Stimulated activated effector memory CD8-positive, alpha-beta T cell treated with anti-CD3 and anti-CD28 coated beads, Interleukin-12 subunit alpha, Interleukin-12 subunit beta, amount 100 ng/mL, for 72 hours (primary cell): ENCODE measurements around the gene SLC9A5.

ENCODE experiments used
- ATAC-seq: fragments of 150-1000 bp; cut with Tn5 transposase; 2 replicates; pipeline ENCODE4 v1.10.0; 2021
- DNase-seq, 2 donors: peaks; one replicate each; pipeline ENCODE4 v3.0.0; 2021 to 2022; ENCODE audit warnings: low spot score in 2 of 2
- H3K27ac Mint-ChIP-seq: one replicate; pipeline ENCODE4 v1.8.0; 2022; ENCODE audit warnings: mild to moderate bottlenecking, mixed read lengths
- H3K36me3 Mint-ChIP-seq: one replicate; pipeline ENCODE4 v1.8.0; 2022; ENCODE audit warnings: mild to moderate bottlenecking, mixed read lengths
- H3K4me1 Mint-ChIP-seq: one replicate; pipeline ENCODE4 v1.8.0; 2022; ENCODE audit warnings: mixed read lengths
- H3K4me3 Mint-ChIP-seq: one replicate; pipeline ENCODE4 v1.8.0; 2022; ENCODE audit warnings: mild to moderate bottlenecking, mixed read lengths
- H3K9me3 Mint-ChIP-seq: one replicate; pipeline ENCODE4 v1.8.0; 2022; ENCODE audit warnings: mixed read lengths

SLC9A5 gene

DNA sequence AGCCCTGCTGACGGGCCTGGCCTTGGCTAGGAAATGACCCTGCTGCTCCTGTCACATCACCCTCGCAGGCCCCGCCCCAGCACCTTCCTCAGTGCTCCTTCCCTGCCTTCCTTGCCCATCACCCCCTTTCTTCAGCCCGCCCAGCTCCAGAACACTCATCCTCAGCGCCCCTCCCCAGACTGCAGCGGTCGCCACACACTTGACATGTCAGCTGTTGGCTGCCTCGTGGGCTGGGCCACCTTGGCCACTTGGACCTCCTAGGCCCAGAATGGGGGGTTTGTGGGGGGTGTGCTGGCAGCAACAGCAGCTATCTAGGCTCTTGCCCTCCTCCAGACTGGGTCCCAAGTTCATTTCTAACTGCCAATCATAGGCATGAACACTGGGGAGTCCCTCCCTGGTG lies 39.2 kb upstream of the SLC9A5 start:
- no peak for ATAC-seq
- Mint-ChIP-seq H3K4me3 (no peak overlapping the region), H3K27ac (peak overlapping the region; percentile 60)

DNA sequence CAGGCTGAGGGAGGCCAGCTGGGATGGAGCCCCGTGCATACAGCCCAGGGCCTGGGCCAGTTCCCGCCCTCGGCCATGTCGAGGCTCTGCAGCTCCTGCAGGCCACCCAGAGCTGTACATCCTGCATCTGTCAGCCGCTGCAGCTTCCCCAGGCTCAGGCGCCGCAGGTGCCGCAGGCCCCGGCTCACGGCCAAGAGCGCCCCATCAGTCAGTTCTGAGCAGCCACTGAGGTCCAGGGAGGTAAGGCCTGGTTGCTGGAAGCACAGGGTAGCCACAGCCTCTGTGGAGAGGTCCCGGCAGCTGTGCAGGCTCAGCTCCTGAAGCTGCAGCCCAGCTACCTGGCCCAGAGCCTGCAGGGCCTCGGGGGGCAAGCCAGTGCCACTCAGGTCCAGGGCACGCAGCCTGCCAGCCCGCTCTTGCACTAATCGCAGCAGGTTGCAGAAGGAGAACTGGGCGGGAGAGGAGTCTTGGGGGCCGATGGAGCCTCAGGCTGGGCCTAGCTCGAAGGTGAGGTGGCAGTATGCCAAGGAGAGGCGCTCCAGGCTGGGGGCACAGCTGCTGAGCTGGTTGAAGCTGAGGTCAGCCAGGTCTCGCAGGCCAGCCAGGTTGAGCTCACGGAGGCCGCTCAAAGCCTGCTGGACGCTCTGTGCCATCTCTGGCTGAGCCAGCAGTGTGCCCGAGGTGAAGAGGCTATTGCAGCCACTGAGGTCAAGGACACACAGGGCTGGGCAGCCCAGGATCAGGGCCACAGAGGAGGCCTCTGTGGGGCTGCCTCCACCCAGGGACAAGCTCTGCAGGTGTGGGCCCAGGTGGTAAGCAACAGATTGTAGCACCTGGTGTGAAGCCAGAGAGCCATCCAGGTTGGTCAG lies 38.5 kb upstream of the SLC9A5 start:
- ATAC-seq (no peak), DNase-seq (no peak)
- H3K36me3 Mint-ChIP-seq: peaks cover 12% of the 10 kb centered on the region
- H3K4me1 Mint-ChIP-seq: peaks cover 13% of the 10 kb centered on the region
- H3K9me3 Mint-ChIP-seq: no peaks in the 10 kb centered on the region
- H3K27ac Mint-ChIP-seq: peak overlapping the region; percentile 68
- H3K4me3 Mint-ChIP-seq: no peak overlapping the region

More for the DNA sequence above, 39.2 kb upstream of the SLC9A5 start:
- DNase-seq: no peak
- Mint-ChIP-seq H3K4me1 (peaks cover 13% of the 10 kb centered on the region), H3K36me3 (peaks cover 18% of the 10 kb centered on the region), H3K9me3 (no peaks in the 10 kb centered on the region)

DNA sequence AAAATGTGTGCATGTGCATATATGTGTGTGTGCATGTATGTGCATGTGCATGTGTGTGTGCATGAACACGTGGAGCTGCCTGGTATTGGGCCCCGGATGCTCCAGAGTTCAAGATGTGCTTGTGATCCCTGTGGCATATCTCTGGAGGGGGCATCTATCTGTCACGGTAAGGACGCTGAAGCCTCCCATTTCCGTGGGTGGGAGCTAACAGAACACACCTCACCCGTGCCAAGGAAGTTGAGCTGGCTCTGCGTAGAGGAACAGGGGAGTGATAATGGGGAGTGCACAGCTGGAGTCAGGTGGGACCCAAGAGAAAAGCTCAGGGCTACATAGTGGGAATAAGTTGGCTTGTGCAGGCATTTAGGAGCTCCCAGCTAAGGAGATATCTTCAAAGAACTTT lies 37.1 kb upstream of the SLC9A5 start:
- Mint-ChIP-seq H3K4me3 (no peak overlapping the region), H3K9me3 (no peaks in the 10 kb centered on the region), H3K27ac (no peak overlapping the region), H3K4me1 (peaks cover 10% of the 10 kb centered on the region), H3K36me3 (no peaks in the 10 kb centered on the region)
- DNase-seq (no peak), ATAC-seq (no peak)

DNA sequence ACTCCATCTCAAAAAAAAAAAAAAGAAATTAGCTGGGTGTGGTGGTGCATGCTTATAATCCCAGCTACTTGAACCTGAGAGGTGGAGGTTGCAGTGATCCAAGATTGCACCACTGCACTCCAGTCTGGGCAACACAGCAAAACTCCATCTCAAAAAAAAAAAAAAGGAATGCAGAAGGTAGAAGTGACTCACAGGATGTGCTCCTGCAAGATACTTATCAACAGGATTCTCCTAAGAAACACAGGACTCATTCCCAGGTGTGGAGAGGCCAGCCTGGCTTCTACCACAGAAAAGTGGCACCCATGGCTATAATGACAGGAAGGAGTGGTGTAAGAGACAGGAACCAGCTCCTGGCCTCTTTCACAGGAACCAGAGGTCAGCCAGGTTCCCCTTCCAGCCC lies 36.0 kb upstream of the SLC9A5 start:
- no peaks in the 10 kb centered on the region for H3K9me3 Mint-ChIP-seq
- H3K4me1 Mint-ChIP-seq: peaks cover 5% of the 10 kb centered on the region
- ATAC-seq (no peak), DNase-seq (no peak)
- H3K27ac Mint-ChIP-seq: no peak overlapping the region
- no peak overlapping the region for H3K4me3 Mint-ChIP-seq
- peaks cover 5% of the 10 kb centered on the region for H3K36me3 Mint-ChIP-seq

DNA sequence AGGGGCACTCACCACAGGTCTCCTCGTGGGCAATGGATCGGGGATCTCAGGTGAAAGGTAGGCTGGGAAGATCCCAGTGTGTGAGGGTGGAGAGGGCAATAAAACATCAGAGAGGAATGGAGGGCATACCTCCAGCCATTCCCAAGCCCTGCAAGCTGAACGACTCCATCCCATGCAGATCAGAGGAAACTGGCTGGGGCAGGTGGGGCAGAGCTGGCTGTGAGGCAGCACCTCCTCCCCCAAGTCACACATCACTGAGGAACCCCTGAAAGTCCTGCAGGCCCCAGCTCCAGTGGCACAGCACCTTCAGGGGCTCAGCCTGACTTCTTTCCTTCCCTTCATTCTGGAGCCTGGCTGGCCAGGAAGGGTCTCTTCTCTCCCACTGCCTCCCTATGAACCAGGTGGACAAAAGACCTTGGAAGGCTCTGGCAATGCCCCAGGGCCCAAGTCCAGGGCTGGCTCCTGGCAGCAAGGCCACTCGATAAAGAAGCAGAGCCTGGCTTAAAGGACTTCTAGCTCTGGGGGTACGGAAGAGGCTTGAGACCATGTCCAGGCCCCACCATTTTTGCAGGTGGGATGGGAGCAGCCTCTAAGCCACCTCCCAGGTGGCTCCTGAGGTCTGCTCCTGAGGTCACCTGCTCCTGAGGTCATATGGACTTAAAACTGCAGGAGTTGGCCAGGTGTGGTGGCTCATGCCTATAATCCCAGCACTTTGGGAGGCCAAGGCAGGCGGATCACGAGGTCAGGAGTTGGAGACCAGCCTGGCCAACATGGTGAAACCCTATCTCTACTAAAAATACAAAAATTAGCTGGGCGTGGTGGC lies 35.4 kb upstream of the SLC9A5 start:
- Mint-ChIP-seq H3K27ac (no peak overlapping the region), H3K4me1 (peaks cover 5% of the 10 kb centered on the region), H3K9me3 (no peaks in the 10 kb centered on the region), H3K4me3 (no peak overlapping the region), H3K36me3 (peaks cover 6% of the 10 kb centered on the region)
- ATAC-seq (no peak), DNase-seq (no peak)

DNA sequence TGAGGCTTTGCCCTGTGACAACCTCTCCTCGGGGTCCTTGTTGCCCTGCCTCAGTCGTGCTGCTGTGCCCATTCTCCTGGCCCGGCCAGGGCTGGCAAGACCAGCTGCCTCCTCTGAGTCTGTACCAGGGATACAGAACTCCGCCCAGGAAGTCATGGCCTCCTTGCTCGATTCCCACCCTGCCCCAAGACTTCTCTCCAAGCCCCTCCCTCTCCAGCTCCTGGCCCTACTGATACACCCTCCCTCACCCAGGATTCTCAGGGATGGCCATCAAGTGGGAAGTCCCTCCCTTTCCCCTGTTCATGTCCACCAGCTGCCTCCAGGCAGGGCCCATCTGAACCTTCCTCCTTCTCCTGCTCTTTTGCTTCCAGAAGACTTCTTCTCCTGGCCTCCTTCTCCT lies 33.1 kb upstream of the SLC9A5 start:
- Mint-ChIP-seq H3K4me3 (no peak overlapping the region), H3K36me3 (peaks cover 6% of the 10 kb centered on the region), H3K4me1 (no peaks in the 10 kb centered on the region), H3K9me3 (no peaks in the 10 kb centered on the region), H3K27ac (peak overlapping the region; percentile 32)
- ATAC-seq (no peak), DNase-seq (no peak)

DNA sequence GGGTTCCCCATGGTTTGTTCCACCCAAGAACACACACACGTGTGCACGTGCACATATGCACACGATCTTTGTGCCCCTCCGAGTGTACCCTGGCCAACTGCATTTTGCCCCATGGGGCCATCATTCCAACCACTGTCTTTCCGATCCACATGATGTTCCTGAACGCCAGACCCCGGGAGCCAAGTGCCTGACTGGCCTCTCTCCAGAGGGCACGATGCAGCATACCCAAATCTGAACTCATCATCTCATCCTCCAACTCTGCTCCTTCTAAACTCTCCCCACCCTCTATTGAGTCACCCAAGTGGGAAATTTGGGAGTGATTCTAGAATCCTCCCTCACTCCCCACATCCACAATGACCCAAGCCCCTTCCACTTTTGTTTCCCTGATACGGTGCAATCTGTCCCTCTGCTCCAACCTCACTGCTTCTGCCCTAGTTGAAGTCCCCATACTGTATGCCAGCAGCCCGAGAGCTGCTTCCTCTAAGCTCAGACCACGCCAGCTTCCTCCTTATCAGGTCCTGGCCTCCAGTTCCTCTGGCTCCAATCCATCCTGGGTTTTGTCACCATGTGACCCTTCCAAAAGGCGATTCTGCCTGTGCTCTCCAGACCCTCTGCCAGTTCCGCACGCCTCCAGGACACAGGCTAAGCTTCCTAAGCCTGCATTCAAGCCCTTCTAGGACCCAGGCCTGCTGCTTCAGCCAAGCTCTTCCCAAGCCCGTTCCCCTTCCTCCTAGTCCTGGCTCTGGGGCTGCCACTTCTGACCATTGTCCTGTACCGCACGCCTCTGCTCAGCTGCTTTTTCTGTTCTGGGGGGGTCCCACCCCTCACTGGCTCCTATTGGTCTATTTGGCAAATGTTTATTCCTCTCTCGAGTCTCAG lies 31.9 kb upstream of the SLC9A5 start:
- ATAC-seq (no peak), DNase-seq (no peak)
- peak overlapping the region; percentile 32 for H3K27ac Mint-ChIP-seq
- peaks cover 6% of the 10 kb centered on the region for H3K36me3 Mint-ChIP-seq
- no peak overlapping the region for H3K4me3 Mint-ChIP-seq
- H3K9me3 Mint-ChIP-seq: no peaks in the 10 kb centered on the region
- no peaks in the 10 kb centered on the region for H3K4me1 Mint-ChIP-seq

DNA sequence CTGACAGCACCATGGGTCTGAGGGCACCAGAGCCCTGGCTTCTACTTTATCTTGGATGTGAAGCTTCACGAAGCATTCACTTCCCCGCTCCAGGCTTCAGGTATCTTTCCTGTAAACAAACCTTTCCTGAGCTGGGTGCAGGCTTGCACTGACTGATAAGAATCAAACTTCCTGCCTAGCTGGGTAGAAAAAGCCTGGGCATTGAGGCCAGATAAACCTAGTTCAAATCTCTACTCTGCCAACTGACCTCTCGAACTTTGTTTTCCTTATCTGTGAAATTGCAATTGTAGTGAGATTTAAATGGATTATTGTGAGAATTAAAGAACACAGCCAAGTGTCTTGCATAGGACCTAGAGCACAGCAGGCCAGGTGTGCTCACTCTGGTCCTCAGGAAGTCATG lies 24.8 kb upstream of the SLC9A5 start:
- ATAC-seq (no peak), DNase-seq (no peak)
- Mint-ChIP-seq H3K9me3 (no peaks in the 10 kb centered on the region), H3K4me1 (peaks cover 47% of the 10 kb centered on the region), H3K4me3 (no peak overlapping the region), H3K36me3 (peaks cover 24% of the 10 kb centered on the region), H3K27ac (no peak overlapping the region)

DNA sequence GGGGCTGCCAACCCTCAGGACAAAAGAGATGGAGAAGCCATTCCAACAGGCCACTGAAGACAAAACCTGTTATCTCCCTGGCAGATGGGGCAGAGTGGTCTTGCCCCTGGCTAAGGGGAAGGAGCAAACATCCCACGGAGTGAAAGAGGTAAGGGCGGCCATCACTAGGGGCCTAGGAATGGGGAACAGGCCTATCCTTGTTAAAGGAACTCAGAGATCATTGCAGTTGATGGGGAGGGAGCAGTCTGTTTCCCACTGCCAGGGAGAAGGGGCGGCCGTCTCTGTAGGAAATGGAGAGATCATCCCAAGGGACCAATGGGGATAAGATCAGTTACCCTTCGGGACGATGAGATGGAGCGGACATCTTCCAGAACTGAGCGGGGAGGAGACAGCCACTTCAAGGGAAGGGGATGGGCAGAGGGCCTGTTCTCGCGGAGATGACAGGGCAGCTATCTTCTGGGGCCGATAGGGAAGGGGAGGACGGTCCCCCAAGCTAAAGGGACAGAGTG lies 22.4 kb upstream of the SLC9A5 start:
- peak overlapping the region; percentile 100 for H3K27ac Mint-ChIP-seq
- peaks cover 51% of the 10 kb centered on the region for H3K4me1 Mint-ChIP-seq
- no peaks in the 10 kb centered on the region for H3K9me3 Mint-ChIP-seq
- DNase-seq: no peak
- H3K36me3 Mint-ChIP-seq: peaks cover 47% of the 10 kb centered on the region
- peak overlapping the region; percentile 100 for H3K4me3 Mint-ChIP-seq
- no peak for ATAC-seq

DNA sequence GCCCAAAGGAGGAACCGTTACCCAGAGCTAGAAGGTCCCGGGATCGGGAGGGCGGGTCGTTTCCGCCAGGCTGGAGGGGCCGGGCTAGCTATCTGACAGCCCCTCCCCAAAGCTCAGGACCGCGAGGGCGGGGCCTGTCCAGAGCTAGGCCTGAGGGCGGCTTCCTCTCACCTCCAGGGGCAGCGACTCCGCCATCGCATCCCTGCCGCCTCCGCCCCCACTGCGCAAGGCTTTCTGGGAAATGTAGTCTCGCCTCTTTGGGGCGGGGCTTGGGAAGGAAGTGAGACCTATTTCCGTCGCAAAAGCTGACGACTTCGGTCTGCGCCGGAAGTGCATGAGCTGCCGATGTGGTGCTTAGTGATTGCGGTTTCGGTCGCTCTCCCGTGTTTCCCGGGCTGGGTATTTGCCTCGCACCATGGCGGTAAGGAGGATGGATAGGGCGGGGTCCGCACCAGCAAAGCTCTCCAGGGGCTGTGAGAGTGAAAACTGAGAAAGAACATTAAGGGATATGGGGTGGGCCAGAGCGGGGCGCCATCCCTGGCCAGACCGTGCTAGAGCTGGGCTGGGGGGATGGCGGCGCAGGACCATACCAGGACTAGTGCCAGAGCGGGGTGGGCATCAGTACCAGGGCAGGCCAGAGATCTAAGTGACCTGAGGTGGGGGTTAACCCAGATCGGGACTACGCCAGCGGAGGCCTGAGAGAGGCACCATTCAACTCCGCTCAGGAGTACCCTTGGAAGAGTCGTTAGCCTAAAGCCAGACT lies 21.8 kb upstream of the SLC9A5 start, which contains the start of gene TMEM208:
Gene TMEM208 (plus strand): TSS at position 327 of the 763 bp plus-strand sequence. CDS start 89 bp downstream, at position 416.
- peak; percentile 96 to 100 for DNase-seq
- H3K27ac Mint-ChIP-seq: peak within 1 kb of the TSS; percentile 100
- peaks cover 53% of the 10 kb centered on the region for H3K36me3 Mint-ChIP-seq
- H3K9me3 Mint-ChIP-seq: no peaks in the 10 kb centered on the region
- peaks cover 51% of the 10 kb centered on the region for H3K4me1 Mint-ChIP-seq
- ATAC-seq: peak; percentile 93
- H3K4me3 Mint-ChIP-seq: peak within 1 kb of the TSS; percentile 100

DNA sequence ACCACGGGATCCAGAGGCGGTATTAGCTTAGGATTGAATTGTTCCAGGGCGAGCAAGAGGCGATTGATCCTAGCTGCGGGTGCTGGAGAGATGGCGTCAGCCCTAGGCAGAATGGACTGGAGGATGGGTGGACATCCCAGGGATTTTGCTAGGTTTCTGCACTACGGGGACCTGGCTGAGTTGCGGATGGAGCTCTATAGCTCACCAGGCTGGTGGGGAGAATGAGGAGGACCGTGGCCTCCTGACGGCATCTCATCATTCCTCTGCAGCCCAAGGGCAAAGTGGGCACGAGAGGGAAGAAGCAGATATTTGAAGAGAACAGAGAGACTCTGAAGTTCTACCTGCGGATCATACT lies 21.2 kb upstream of the SLC9A5 start:
- ATAC-seq (no peak), DNase-seq (no peak)
- peaks cover 51% of the 10 kb centered on the region for H3K4me1 Mint-ChIP-seq
- peak overlapping the region; percentile 100 for H3K27ac Mint-ChIP-seq
- H3K36me3 Mint-ChIP-seq: peaks cover 59% of the 10 kb centered on the region
- peak overlapping the region; percentile 100 for H3K4me3 Mint-ChIP-seq
- no peaks in the 10 kb centered on the region for H3K9me3 Mint-ChIP-seq

DNA sequence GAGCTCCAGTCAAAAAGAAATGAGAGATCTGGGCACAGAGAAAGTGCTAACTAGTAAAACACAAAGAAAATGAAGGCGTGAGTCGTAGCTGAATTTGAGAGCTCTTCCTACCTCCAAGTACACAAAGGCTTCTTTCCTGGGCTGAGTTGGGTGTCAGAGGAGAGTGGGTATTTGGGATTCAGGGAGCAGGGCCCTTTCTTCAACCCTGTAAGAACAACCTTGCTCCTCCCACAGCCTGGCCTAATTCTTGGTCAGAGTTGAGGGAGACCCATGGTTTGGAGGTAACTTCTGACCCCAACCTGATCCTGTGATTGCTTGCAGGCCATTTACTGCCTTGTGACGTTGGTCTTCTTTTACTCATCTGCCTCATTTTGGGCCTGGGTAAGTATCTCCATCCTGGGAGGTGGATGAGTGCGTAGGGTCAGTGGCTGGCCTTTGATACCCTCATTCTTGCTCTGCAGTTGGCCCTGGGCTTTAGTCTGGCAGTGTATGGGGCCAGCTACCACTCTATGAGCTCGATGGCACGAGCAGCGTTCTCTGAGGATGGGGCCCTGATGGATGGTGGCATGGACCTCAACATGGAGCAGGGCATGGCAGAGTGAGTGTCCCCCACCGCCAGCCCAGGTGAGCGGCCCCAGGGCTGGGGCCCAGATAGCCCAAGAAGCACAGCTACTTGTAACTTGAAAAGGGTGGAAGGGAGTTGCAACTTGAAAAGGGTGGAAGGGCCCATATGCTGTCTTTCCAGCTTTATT lies 20.6 kb upstream of the SLC9A5 start:
- ATAC-seq: no peak

DNA sequence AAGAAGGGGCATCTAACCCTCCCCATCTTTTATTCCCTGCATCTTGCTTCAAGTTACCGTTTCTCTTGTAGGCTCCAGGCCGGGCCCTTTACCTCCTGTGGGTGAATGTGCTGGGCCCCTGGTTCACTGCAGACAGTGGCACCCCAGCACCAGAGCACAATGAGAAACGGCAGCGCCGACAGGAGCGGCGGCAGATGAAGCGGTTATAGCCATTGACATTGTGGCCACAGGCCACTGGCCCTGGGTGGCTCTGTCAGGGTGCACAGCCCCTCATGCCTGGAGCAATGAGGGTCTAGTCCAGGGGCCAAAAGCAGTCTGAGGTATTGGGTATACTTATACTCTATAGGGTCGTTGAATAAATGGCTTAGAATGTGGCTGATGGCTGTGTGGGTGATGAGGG lies 19.9 kb upstream of the SLC9A5 start:
- ATAC-seq (no peak), DNase-seq (no peak)
- H3K4me3 Mint-ChIP-seq: peak overlapping the region; percentile 100
- H3K9me3 Mint-ChIP-seq: no peaks in the 10 kb centered on the region
- H3K36me3 Mint-ChIP-seq: peaks cover 73% of the 10 kb centered on the region
- H3K27ac Mint-ChIP-seq: peak overlapping the region; percentile 100
- peaks cover 51% of the 10 kb centered on the region for H3K4me1 Mint-ChIP-seq

More for the DNA sequence above, 20.6 kb upstream of the SLC9A5 start:
- Mint-ChIP-seq H3K4me1 (peaks cover 51% of the 10 kb centered on the region), H3K36me3 (peaks cover 66% of the 10 kb centered on the region), H3K9me3 (no peaks in the 10 kb centered on the region), H3K27ac (peak overlapping the region; percentile 100), H3K4me3 (peak overlapping the region; percentile 100)
- no peak for DNase-seq
